IMR-90 (cell line): ENCODE measurements around the gene IAPP. TPM values are rescaled to one million over a fixed set of nuclear protein-coding genes. Genes with fewer than 3 reads are reported as not detected.

ENCODE experiments used
- polyA plus RNA-seq, 3 experiments: library from polyadenylated mRNA; depleted of rRNA; stranded (reverse); fragments of >200 nt; gene quantifications; 2 replicates each; pipeline ENCODE4 v1.2.3, GENCODE V29; 2012; ENCODE audit warnings: low replicate concordance in 1 of 3
- total RNA-seq: library from RNA; depleted of rRNA; stranded (reverse); fragments of >200 nt; gene quantifications from 2 replicates; pipeline ENCODE4 v1.2.3, GENCODE V29; 2012; rRNA removed

Gene IAPP
- total and polyA plus RNA-seq, 2 of the 4 experiments (the other 2 are of a cell fraction), result not detected

Other genes with a start within 250 kb of the IAPP start
- not detected in 2 replicates for gene SLCO1B1, start 241.7 kb upstream of the IAPP start, total RNA-seq
- gene SLCO1B1, start 241.7 kb upstream of the IAPP start, polyA plus RNA-seq (2012; rRNA removed), result not detected in 2 replicates
- gene SLCO1A2, start 38.0 kb upstream of the IAPP start, total RNA-seq, result not detected in 2 replicates
- gene SLCO1A2, start 38.0 kb upstream of the IAPP start, polyA plus RNA-seq (2012; rRNA removed), result not detected in 2 replicates
- 10.9 and 14.4 TPM in 2 replicates for gene PYROXD1, start 64.8 kb downstream of the IAPP start, total RNA-seq
- 6.6 and 7.1 TPM in 2 replicates for gene PYROXD1, start 64.8 kb downstream of the IAPP start, polyA plus RNA-seq (2012; rRNA removed)
- 67.0 and 118 TPM in 2 replicates for gene RECQL, start 128.7 kb downstream of the IAPP start, total RNA-seq
- 22.7 and 29.4 TPM in 2 replicates for gene RECQL, start 128.7 kb downstream of the IAPP start, polyA plus RNA-seq (2012; rRNA removed)
- gene GOLT1B, start 128.9 kb downstream of the IAPP start, total RNA-seq, result 50.5 and 83.9 TPM in 2 replicates
- 17.8 and 27.2 TPM in 2 replicates for gene GOLT1B, start 128.9 kb downstream of the IAPP start, polyA plus RNA-seq (2012; rRNA removed)
- under 0.01 and 0.28 TPM in 2 replicates for gene SPX, start 153.4 kb downstream of the IAPP start, total RNA-seq
- gene SPX, start 153.4 kb downstream of the IAPP start, polyA plus RNA-seq (2012; rRNA removed), result 0.06 and 0.12 TPM in 2 replicates
- not detected in 2 replicates for gene GYS2, start 231.9 kb downstream of the IAPP start, total RNA-seq
- not detected in 2 replicates for gene GYS2, start 231.9 kb downstream of the IAPP start, polyA plus RNA-seq (2012; rRNA removed)